Endothelial cell of umbilical vein (primary cell): ENCODE measurements around the gene VPS33B. TPM values are rescaled to one million over a fixed set of nuclear protein-coding genes. Genes with fewer than 3 reads are reported as not detected.
A peak's percentile ranks its signal among the peaks of the same experiment; 100 is the strongest.

ENCODE experiments used
- BruUV-seq: library from RNA; stranded (reverse); fragments of 400-500 nt; replicated peaks from 2 replicates; lab custom pipeline; 2021; lab: Mats Ljungman, UMichigan
- CTCF ChIA-PET: fragments of 300-600, 350-600 bp; sonication (Branson Sonifier 250); formaldehyde crosslinking; loops from one replicate; lab custom pipeline; 2021; ENCODE audit warnings: antibody characterized with exemption, inconsistent platforms; lab: Charles Lee
- POLR2A ChIA-PET: fragments of 300-600, 350-600 bp; sonication (Branson Sonifier 250); formaldehyde crosslinking; loops from one replicate; lab custom pipeline; 2021; ENCODE audit warnings: antibody characterized with exemption, inconsistent platforms; lab: Charles Lee
- DNase-seq: peaks from one replicate; pipeline ENCODE4 v3.0.0-alpha.2; 2011; ENCODE audit warnings: low read depth, low spot score
- FAIRE-seq: peaks from 2 replicates; lab custom pipeline; 2011; peaks lifted over from hg19 to GRCh38; lab: Jason Lieb, UNC
- H2AFZ ChIP-seq: 2 replicates; pipeline ENCODE4 v1.6.0; 2012; ENCODE audit warnings: low read depth, low read length, control low read depth, inconsistent platforms
- H3K27ac ChIP-seq: 2 replicates; pipeline ENCODE4 v1.5.1; 2011; ENCODE audit warnings: low read depth, mild to moderate bottlenecking, control low read depth, low read length, moderate library complexity; ENCODE audit not compliant: insufficient read depth
- H3K27me3 ChIP-seq, 2 experiments: 2 replicates each; pipeline versions ENCODE4 v1.6.0 to v1.6.1; 2011; ENCODE audit warnings: low read length in 2 of 2, mixed read lengths in 1 of 2; ENCODE audit not compliant: control insufficient read depth in 2 of 2, insufficient read depth in 2 of 2
- H3K36me3 ChIP-seq, 2 experiments: 2 replicates in 1 of 2; 3 replicates in 1 of 2; pipeline ENCODE4 v1.5.1; 2011; ENCODE audit warnings: low read length in 2 of 2, mild to moderate bottlenecking in 1 of 2, moderate library complexity in 1 of 2; ENCODE audit not compliant: control insufficient read depth in 2 of 2, insufficient read depth in 2 of 2; ENCODE audit errors: extremely low read depth in 1 of 2
- H3K4me1 ChIP-seq: 3 replicates; pipeline ENCODE4 v1.5.1; 2011; ENCODE audit warnings: mild to moderate bottlenecking, low read length; ENCODE audit not compliant: control insufficient read depth, insufficient read depth; ENCODE audit errors: extremely low read depth
- H3K4me2 ChIP-seq: 2 replicates; pipeline ENCODE4 v1.6.1; 2011; ENCODE audit warnings: low read length, control low read depth, mixed read lengths; ENCODE audit not compliant: insufficient read depth
- H3K4me3 ChIP-seq, 3 experiments: fragments of 200-600 bp in 1 of 3; sonication (generic), shearing (Covaris generic) in 1 of 3; replicated peaks in 1 of 3; 2 replicates each; pipeline ENCODE4 v1.5.1; 2011 to 2016; ENCODE audit warnings: control low read depth in 3 of 3, low read length in 3 of 3, mild to moderate bottlenecking in 2 of 3, inconsistent platforms in 1 of 3, low read depth in 1 of 3, moderate library complexity in 1 of 3; ENCODE audit not compliant: insufficient read depth in 1 of 3
- H3K79me2 ChIP-seq: 2 replicates; pipeline ENCODE4 v1.6.0; 2012; ENCODE audit warnings: low read length, inconsistent platforms; ENCODE audit not compliant: control insufficient read depth, insufficient read depth
- H3K9ac ChIP-seq: replicated peaks from 2 replicates; pipeline ENCODE3; 2011; ENCODE audit warnings: low read length, control low read depth; ENCODE audit not compliant: insufficient read depth; ENCODE audit errors: extremely low read depth
- H3K9me1 ChIP-seq: replicated peaks from 3 replicates; pipeline ENCODE4 v1.6.0; 2011; ENCODE audit warnings: mild to moderate bottlenecking, low read length; ENCODE audit not compliant: control insufficient read depth, insufficient read depth; ENCODE audit errors: extremely low read depth
- H3K9me3 ChIP-seq: replicated peaks from 2 replicates; pipeline ENCODE4 v1.5.1; 2012; ENCODE audit warnings: low read length, inconsistent platforms; ENCODE audit not compliant: control insufficient read depth, insufficient read depth
- H4K20me1 ChIP-seq: replicated peaks from 2 replicates; pipeline ENCODE3; 2011; ENCODE audit warnings: mild to moderate bottlenecking, low read length; ENCODE audit not compliant: control insufficient read depth, insufficient read depth; ENCODE audit errors: extremely low read depth
- EZH2 ChIP-seq: IDR thresholded peaks from 2 replicates; pipeline ENCODE4 v1.6.1; 2012; ENCODE audit warnings: borderline replicate concordance, low read depth, mild to moderate bottlenecking, moderate library complexity, low read length, inconsistent platforms; ENCODE audit not compliant: severe bottlenecking
- FOS ChIP-seq: IDR thresholded peaks from 2 replicates; pipeline ENCODE4 v1.6.1; 2011; ENCODE audit warnings: mild to moderate bottlenecking, low read length, moderate library complexity, borderline replicate concordance; ENCODE audit not compliant: insufficient read depth
- GATA2 ChIP-seq: IDR thresholded peaks from 2 replicates; pipeline ENCODE4 v1.7.0; 2011; ENCODE audit warnings: low read depth, mild to moderate bottlenecking, moderate library complexity, mixed read lengths, low read length; ENCODE audit not compliant: insufficient read length, insufficient read depth
- JUN ChIP-seq: IDR thresholded peaks from 2 replicates; pipeline ENCODE4 v1.6.1; 2011; ENCODE audit warnings: borderline replicate concordance, low read depth; ENCODE audit not compliant: insufficient read length, insufficient read depth
- MYC ChIP-seq: IDR thresholded peaks from one replicate; pipeline ENCODE4 v1.6.1; 2011; ENCODE audit warnings: mild to moderate bottlenecking, low read depth, low read length
- POLR2A ChIP-seq: IDR thresholded peaks from 2 replicates; pipeline ENCODE4 v1.6.1; 2012; ENCODE audit warnings: low read depth, mild to moderate bottlenecking, control low read depth, low read length
- POLR2AphosphoS5 ChIP-seq: IDR thresholded peaks from 2 replicates; pipeline ENCODE4 v1.6.1; 2012; ENCODE audit warnings: low read depth, mild to moderate bottlenecking, control low read depth, low read length, moderate library complexity; ENCODE audit not compliant: insufficient read depth
- dilution Hi-C: fragments of 300-500 bp; cut with MboI; formaldehyde crosslinking; loops from one replicate; pipeline ENCODE4 v1.15.0; 2019; ENCODE audit warnings: low sequenced_read_pairs; ENCODE audit not compliant: extremely low pct_ligation_motif_present
- intact Hi-C: fragments of 100-400 bp; cut with micrococcal nuclease; formaldehyde crosslinking; loops from one replicate; pipeline ENCODE4 v1.10.0; 2022
- polyA plus RNA-seq, 4 experiments: library from polyadenylated mRNA; depleted of rRNA in 3 of 4; stranded (reverse) in 3 of 4; unstranded in 1 of 4; fragments of >200 nt; gene quantifications; 2 replicates each; pipeline versions ENCODE4 v1.2.1 to v1.2.3, GENCODE V29; 2011 to 2012; ENCODE audit warnings: missing spikeins in 1 of 4
- total RNA-seq: library from RNA; stranded (reverse); gene quantifications from 2 replicates; pipeline ENCODE4 v1.2.3, GENCODE V29; 2021
- TF ChIP-seq, protein P1 (sequence below), 2 donors: IDR thresholded peaks; 1 replicate in 1 of 2; 2 replicates in 1 of 2; pipeline ENCODE4 v1.5.1; 2011; ENCODE audit warnings: low read length in 2 of 2, mild to moderate bottlenecking in 2 of 2, moderate library complexity in 2 of 2, control low read depth in 1 of 2, inconsistent platforms in 1 of 2, low read depth in 1 of 2; ENCODE audit not compliant: insufficient read depth in 1 of 2; ENCODE audit errors: extremely low read depth in 1 of 2
- TF ChIP-seq, protein P2 (sequence below): IDR thresholded peaks from 2 replicates; pipeline ENCODE4 v1.6.1; 2011; ENCODE audit not compliant: insufficient read depth, insufficient read length

The VPS33B gene
- total and polyA plus RNA-seq, 2 donors (not counting 3 experiments of a cell fraction or from before 2014, with no cell fraction given), result 11.8 to 14.2 TPM

DNA sequence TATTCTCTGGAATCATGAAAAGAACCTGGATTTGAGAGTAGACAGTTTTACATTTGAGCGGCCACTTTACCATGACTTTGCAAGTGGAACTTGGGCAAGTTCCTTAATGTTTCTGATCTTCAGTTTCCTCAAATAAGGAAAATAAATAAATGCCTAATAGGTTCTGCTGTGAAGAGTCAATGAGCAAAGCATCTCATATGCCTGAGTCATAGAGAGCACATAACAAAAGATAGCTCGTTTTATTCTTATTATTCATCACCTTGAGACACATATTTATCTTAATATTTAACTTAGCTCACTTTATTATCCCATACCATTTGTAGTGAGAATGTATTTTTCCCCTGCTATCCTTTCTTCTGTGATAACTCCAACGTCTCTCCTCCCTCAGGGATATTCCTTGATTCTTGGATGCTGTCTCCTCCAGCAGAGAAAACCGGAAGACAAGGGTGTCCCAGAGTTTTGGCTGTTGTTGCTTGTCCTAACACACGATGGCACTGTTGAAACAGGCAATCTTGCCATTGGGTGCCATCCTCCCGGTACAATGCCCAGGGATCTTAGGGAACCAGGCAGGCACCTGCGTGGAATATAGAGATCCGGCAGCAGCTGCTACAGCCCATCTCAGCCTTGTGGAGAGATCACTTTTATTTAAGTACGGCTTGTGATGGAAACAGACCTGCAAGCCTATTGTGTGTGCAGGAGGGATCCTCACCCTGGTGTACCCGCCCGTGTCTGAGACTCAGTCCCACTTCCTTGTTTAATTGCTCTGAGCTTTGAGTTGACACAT is 33.3 kb upstream of the VPS33B start:
- H3K4me2 ChIP-seq, result no peak overlapping the region
- no peaks in the 10 kb centered on the region for H3K4me1 ChIP-seq
- POLR2A ChIA-PET, result no interaction called here
- dilution Hi-C loops (no loop called here), intact Hi-C loops (loop anchor here (1.0 kb wide), 3 partner anchors 169 to 1027 kb away; no protein-coding TSS in a partner anchor)
- no peak overlapping the region for H2AFZ ChIP-seq
- no peaks in the 10 kb centered on the region for H3K36me3 ChIP-seq
- FAIRE-seq (peak; percentile 88), DNase-seq (peak; percentile 47)
- no peaks in the 10 kb centered on the region for H3K9me3 ChIP-seq
- H3K79me2 ChIP-seq, result no peaks in the 10 kb centered on the region
- TF ChIP-seq, protein P1, sequence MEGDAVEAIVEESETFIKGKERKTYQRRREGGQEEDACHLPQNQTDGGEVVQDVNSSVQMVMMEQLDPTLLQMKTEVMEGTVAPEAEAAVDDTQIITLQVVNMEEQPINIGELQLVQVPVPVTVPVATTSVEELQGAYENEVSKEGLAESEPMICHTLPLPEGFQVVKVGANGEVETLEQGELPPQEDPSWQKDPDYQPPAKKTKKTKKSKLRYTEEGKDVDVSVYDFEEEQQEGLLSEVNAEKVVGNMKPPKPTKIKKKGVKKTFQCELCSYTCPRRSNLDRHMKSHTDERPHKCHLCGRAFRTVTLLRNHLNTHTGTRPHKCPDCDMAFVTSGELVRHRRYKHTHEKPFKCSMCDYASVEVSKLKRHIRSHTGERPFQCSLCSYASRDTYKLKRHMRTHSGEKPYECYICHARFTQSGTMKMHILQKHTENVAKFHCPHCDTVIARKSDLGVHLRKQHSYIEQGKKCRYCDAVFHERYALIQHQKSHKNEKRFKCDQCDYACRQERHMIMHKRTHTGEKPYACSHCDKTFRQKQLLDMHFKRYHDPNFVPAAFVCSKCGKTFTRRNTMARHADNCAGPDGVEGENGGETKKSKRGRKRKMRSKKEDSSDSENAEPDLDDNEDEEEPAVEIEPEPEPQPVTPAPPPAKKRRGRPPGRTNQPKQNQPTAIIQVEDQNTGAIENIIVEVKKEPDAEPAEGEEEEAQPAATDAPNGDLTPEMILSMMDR (IDR thresholded peaks at IDR 0.05; ENCODE audit: extremely low read depth in 1 of 2, insufficient read depth in 1 of 2, low read depth in 1 of 2, low read length in 2 of 2), result peak; percentile 59 to 73
- no peak for TF ChIP-seq POLR2AphosphoS5
- no TSS peak for BruUV-seq
- no peak overlapping the region for H3K4me3 ChIP-seq
- no peaks in the 10 kb centered on the region for H4K20me1 ChIP-seq
- no peaks in the 10 kb centered on the region for H3K9me1 ChIP-seq
- peaks cover 17 to 31% of the 10 kb centered on the region in 2 experiments for H3K27me3 ChIP-seq
- H3K27ac ChIP-seq, result no peak overlapping the region
- no peak overlapping the region for H3K9ac ChIP-seq
- CTCF ChIA-PET, result interaction anchor here (0.6 to 6.4 kb wide), 19 partner anchors 9 to 406 kb away, joined by 3 to 210 read pairs (median 6); no protein-coding TSS in a partner anchor

DNA sequence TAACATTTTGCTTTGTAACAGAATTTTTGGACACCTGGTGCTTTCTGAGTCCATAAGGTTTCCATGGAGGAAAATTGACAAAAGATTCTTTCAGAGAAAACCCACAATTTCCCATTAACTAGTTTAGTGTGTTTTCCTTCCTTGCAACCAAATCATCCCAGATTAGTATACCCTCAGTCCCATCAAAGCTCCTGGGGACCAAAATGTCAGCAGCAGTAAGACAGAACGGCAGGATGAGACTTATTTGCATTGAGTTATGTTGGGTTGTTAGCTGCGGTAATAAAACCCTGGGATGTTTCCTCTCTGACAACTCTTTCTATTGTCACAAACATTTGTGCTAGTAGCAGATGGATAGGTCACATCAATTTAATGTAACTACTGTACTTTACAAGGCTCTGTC is 32.4 kb upstream of the VPS33B start:
- ChIA-PET POLR2A (no interaction called here), CTCF (interaction anchor here (0.9 to 6.4 kb wide), 8 partner anchors 8 to 218 kb away, joined by 3 to 210 read pairs (median 12); no protein-coding TSS in a partner anchor)
- no TSS peak for BruUV-seq
- Histone ChIP-seq H3K4me1 (no peaks in the 10 kb centered on the region), H3K4me2 (no peak overlapping the region), H3K4me3 (no peak overlapping the region), H3K36me3 (no peaks in the 10 kb centered on the region), H3K9ac (no peak overlapping the region), H3K9me1 (no peaks in the 10 kb centered on the region), H4K20me1 (no peaks in the 10 kb centered on the region), H3K27ac (no peak overlapping the region), H3K9me3 (no peaks in the 10 kb centered on the region), H3K27me3 (peaks cover 17 to 31% of the 10 kb centered on the region in 2 experiments), H2AFZ (no peak overlapping the region), H3K79me2 (no peaks in the 10 kb centered on the region)
- no peak for DNase-seq
- dilution Hi-C loops, result no loop called here
- intact Hi-C loops, result no loop called here
- TF ChIP-seq GATA2 (no peak), POLR2AphosphoS5 (no peak), POLR2A (no peak), JUN (no peak), MYC (no peak), EZH2 (no peak), FOS (no peak)
- TF ChIP-seq, protein P1 (IDR thresholded peaks at IDR 0.05; ENCODE audit: extremely low read depth in 1 of 2, insufficient read depth in 1 of 2, low read depth in 1 of 2, low read length in 2 of 2), result no peak
- TF ChIP-seq, protein P2, sequence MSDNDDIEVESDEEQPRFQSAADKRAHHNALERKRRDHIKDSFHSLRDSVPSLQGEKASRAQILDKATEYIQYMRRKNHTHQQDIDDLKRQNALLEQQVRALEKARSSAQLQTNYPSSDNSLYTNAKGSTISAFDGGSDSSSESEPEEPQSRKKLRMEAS, result no peak
- FAIRE-seq, result no peak
